ENCODE measurements around the gene HSF5.

HSF5 gene

GRCh38 chr17:58383892-58384462 is 104.2 kb downstream of the HSF5 start:
- no peak for DNase-seq

- DNase-seq, result no peak
These were observed 105.4 kb downstream of the HSF5 start for GRCh38 chr17:58382872-58383242.

- DNase-seq, result no peak
These were observed 105.9 kb downstream of the HSF5 start for GRCh38 chr17:58382108-58382871.

GRCh38 chr17:58381124-58382035 is 106.8 kb downstream of the HSF5 start:
- no peak for DNase-seq

GRCh38 chr17:58380207-58381123 is 107.7 kb downstream of the HSF5 start:
- DNase-seq, result no peak

GRCh38 chr17:58379511-58379824 is 108.7 kb downstream of the HSF5 start:
- no peak for DNase-seq

GRCh38 chr17:58378733-58379510 is 109.3 kb downstream of the HSF5 start:
- DNase-seq, result no peak

GRCh38 chr17:58377661-58378060 is 110.5 kb downstream of the HSF5 start:
- no peak for DNase-seq

- DNase-seq, result no peak
These were observed 111.1 kb downstream of the HSF5 start for GRCh38 chr17:58377093-58377601.

GRCh38 chr17:58376472-58377000 is 111.7 kb downstream of the HSF5 start:
- no peak for DNase-seq

- DNase-seq, result no peak
These were observed 112.4 kb downstream of the HSF5 start for GRCh38 chr17:58375811-58376210.

GRCh38 chr17:58375256-58375655 is 113.0 kb downstream of the HSF5 start:
- DNase-seq, result no peak

GRCh38 chr17:58373923-58374322 is 114.3 kb downstream of the HSF5 start:
- no peak for DNase-seq

GRCh38 chr17:58373003-58373402 is 115.2 kb downstream of the HSF5 start:
- DNase-seq, result no peak

- DNase-seq, result no peak
These were observed 116.8 kb downstream of the HSF5 start for GRCh38 chr17:58371300-58371950.

GRCh38 chr17:58370716-58371115 is 117.5 kb downstream of the HSF5 start:
- DNase-seq, result no peak

- DNase-seq, result no peak
These were observed 117.9 kb downstream of the HSF5 start for GRCh38 chr17:58370309-58370708.
